Spleen (tissue), 11 donors: ENCODE results near the gene MAPK11. TPM values are rescaled to one million over a fixed set of nuclear protein-coding genes. Genes with fewer than 3 reads are reported as not detected.

Source experiments
- DNase-seq: peaks from one replicate; pipeline ENCODE4 v3.0.0-alpha.2; 2020
- H3K27ac ChIP-seq, 8 donors: fragments of 200-600 bp; sonication (generic) in 7 of 8; 1 replicate in 4 of 8; 2 replicates in 4 of 8; pipeline versions ENCODE4 v1.5.0 to v1.8.0; 2016 to 2021; ENCODE audit warnings: inconsistent platforms in 4 of 8, mild to moderate bottlenecking in 4 of 8, moderate library complexity in 1 of 8
- H3K27me3 ChIP-seq, 7 donors: fragments of 200-600 bp; sonication (generic) in 6 of 7; replicated peaks in 1 of 7; 1 replicate in 4 of 7; 2 replicates in 3 of 7; pipeline versions ENCODE4 v1.5.0 to v1.8.0; 2016 to 2021; ENCODE audit warnings: inconsistent platforms in 3 of 7, mild to moderate bottlenecking in 1 of 7
- H3K36me3 ChIP-seq, 6 donors: fragments of 200-600 bp; sonication (generic) in 5 of 6; 1 replicate in 4 of 6; 2 replicates in 2 of 6; pipeline versions ENCODE4 v1.5.0 to v1.8.0; 2016 to 2021; ENCODE audit warnings: inconsistent platforms in 2 of 6
- H3K4me1 ChIP-seq, 6 donors: fragments of 200-600 bp; sonication (generic) in 5 of 6; 1 replicate in 3 of 6; 2 replicates in 3 of 6; pipeline versions ENCODE4 v1.5.0 to v1.8.0; 2016 to 2021; ENCODE audit warnings: inconsistent platforms in 3 of 6
- H3K4me3 ChIP-seq, 8 donors: fragments of 200-600 bp; sonication (generic) in 7 of 8; 1 replicate in 4 of 8; 2 replicates in 4 of 8; pipeline versions ENCODE4 v1.5.0 to v1.8.0; 2016 to 2021; ENCODE audit warnings: inconsistent platforms in 4 of 8, mild to moderate bottlenecking in 4 of 8, moderate library complexity in 2 of 8
- H3K9me3 ChIP-seq, 8 donors: fragments of 200-600 bp; sonication (generic) in 7 of 8; 1 replicate in 4 of 8; 2 replicates in 4 of 8; pipeline versions ENCODE4 v1.5.0 to v1.8.0; 2016 to 2021; ENCODE audit warnings: inconsistent platforms in 4 of 8
- POLR2A ChIP-seq, 3 donors: fragments of 450-650 bp; IDR thresholded peaks; one replicate each; pipeline ENCODE4 v1.5.1; 2017; ENCODE audit warnings: antibody characterized with exemption in 3 of 3, mild to moderate bottlenecking in 1 of 3
- POLR2AphosphoS5 ChIP-seq, 3 donors: sonication (generic); formaldehyde crosslinking; IDR thresholded peaks; one replicate each; pipeline ENCODE4 v1.5.1; 2017; ENCODE audit warnings: antibody characterized with exemption in 3 of 3
- WGBS, 5 donors: extraction: QIAGEN DNeasy Blood & Tissue Kit in 3 of 5; methylation state at CpG; one replicate each; pipeline versions ENCODE4 v1.1.5 to v1.1.7; 2013 to 2018; 5-methylcytosine and 5-hydroxymethylcytosine counted together
- intact Hi-C: fragments of 100-400 bp; cut with DNase I; formaldehyde crosslinking; loops from one replicate; pipeline ENCODE4 v1.15.0; 2023; ENCODE audit warnings: low total_unique reads
- polyA plus RNA-seq, 3 donors: library from polyadenylated mRNA; stranded (reverse); fragments of 200-250 nt; gene quantifications; one replicate each; pipeline ENCODE4 v1.2.1, GENCODE V29; 2013
- total RNA-seq, 7 donors: library from RNA; depleted of rRNA in 3 of 7; stranded (reverse); fragments of >200 nt in 3 of 7; fragmentation: NEBNext Ultra II Directional in 4 of 7; extraction: Animal tissue kit (Norgen Biotek cat#: 25700) in 4 of 7; gene quantifications; one replicate each; pipeline versions ENCODE4 v1.1.0 to v1.2.1, GENCODE V29; 2016 to 2021
- TF ChIP-seq, protein P1 (sequence below), 11 experiments: fragments of 200-600 bp in 7 of 11; fragments of 450-650 bp in 4 of 11; sonication (generic) in 4 of 11; IDR thresholded peaks in 8 of 11; conservative IDR thresholded peaks in 3 of 11; 1 replicate in 7 of 11; 2 replicates in 4 of 11; pipeline versions ENCODE4 v1.4.0 to v1.8.0; 2016 to 2021; ENCODE audit warnings: antibody characterized with exemption in 11 of 11, inconsistent platforms in 4 of 11, mild to moderate bottlenecking in 1 of 11
- donor health status: healthy with polysubstance abuse.
- donor health status: DM: no; HTN: no; CAD: no; lungs with moderate emphysema.
- donor health status: DM: no; HTN: no; CAD: no.
- donor health status: Bipolar disorder and iron deficiency.
- donor health status: healthy.
- donor health status: DM: no; HTN: no; CAD: no.
- donor health status: DM: yes; HTN: yes; CAD: no.

The MAPK11 gene
- total and polyA plus RNA-seq, 10 donors, result 5.2 to 25.3 (median 11.3) TPM

DNA sequence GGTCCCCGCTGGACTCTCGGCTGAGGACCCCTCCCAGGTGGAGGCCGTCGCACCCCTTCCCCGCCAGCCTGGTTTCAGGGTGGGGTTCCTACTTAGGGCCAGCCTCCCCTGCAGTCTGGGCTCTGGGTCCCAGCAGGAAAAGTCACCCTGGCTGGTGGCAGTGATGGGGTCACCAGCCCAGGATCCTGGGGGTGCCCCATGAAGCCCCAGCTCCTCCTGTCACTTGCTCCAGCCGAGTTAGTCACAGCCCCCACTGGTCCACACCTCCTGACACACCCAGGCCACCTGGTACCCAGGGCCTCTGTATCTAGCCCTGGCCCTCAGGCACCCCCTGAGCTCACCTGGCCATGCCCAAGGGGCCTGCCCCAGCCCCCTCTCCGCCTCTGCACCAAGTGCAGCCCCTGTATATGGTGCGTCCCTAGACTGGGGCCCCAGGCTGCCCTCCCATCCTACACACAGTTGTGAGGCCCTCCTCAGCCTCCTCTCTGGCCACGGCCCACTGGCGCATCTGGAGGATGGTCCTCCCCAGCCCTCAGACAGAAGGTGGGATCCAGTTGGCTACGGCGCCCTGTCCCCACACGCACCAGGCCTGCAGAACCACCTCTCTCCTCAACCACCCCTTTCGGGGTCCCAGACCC is 30.6 kb upstream of the MAPK11 start:
- Histone ChIP-seq H3K9me3 (no peaks in the 10 kb centered on the region), H3K4me3 (peak overlapping the region in 7 of 8 donors; percentile 30 to 91 (median 33)), H3K27ac (peak overlapping the region in 6 of 8 donors; percentile 27 to 96 (median 92)), H3K27me3 (peaks cover 0 to 63% (median 9%) of the 10 kb centered on the region in 7 donors), H3K4me1 (peaks cover 79 to 100% (median 96%) of the 10 kb centered on the region in 6 donors), H3K36me3 (peaks cover 0 to 24% (median 0%) of the 10 kb centered on the region in 6 donors)
- WGBS, 5 donors, result 54 to 78% (median 74%) methylated on average over 9 to 14 of the region's 14 CpGs
- intact Hi-C loops, result no loop called here
- TF ChIP-seq POLR2AphosphoS5 (IDR thresholded peaks at IDR 0.05) (peak in 1 of 3 donors; percentile 9), POLR2A (IDR thresholded peaks at IDR 0.05) (no peak)
- DNase-seq, result no peak

- peak overlapping the region; percentile 27 to 96 (median 81) for H3K27ac ChIP-seq
- TF ChIP-seq POLR2AphosphoS5 (IDR thresholded peaks at IDR 0.05), result peak in 2 of 3 donors; percentile 60 to 74
- TF ChIP-seq, protein P1, sequence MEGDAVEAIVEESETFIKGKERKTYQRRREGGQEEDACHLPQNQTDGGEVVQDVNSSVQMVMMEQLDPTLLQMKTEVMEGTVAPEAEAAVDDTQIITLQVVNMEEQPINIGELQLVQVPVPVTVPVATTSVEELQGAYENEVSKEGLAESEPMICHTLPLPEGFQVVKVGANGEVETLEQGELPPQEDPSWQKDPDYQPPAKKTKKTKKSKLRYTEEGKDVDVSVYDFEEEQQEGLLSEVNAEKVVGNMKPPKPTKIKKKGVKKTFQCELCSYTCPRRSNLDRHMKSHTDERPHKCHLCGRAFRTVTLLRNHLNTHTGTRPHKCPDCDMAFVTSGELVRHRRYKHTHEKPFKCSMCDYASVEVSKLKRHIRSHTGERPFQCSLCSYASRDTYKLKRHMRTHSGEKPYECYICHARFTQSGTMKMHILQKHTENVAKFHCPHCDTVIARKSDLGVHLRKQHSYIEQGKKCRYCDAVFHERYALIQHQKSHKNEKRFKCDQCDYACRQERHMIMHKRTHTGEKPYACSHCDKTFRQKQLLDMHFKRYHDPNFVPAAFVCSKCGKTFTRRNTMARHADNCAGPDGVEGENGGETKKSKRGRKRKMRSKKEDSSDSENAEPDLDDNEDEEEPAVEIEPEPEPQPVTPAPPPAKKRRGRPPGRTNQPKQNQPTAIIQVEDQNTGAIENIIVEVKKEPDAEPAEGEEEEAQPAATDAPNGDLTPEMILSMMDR (IDR thresholded peaks at IDR 0.05 in 8 of 11, conservative IDR thresholded peaks at IDR 0.05 in 3 of 11), result no peak
- intact Hi-C loops, result no loop called here
- H3K27me3 ChIP-seq, result peaks cover 0 to 56% (median 9%) of the 10 kb centered on the region in 7 donors
- H3K4me1 ChIP-seq, result peaks cover 79 to 100% (median 96%) of the 10 kb centered on the region in 6 donors
- DNase-seq, result no peak
- no peaks in the 10 kb centered on the region for H3K9me3 ChIP-seq
- 17 to 36% (median 30%) methylated on average over 11 to 93 of the region's 93 CpGs for WGBS, 5 donors
- H3K36me3 ChIP-seq, result peaks cover 0 to 22% (median 0%) of the 10 kb centered on the region in 6 donors
- peak overlapping the region; percentile 20 to 91 (median 32) for H3K4me3 ChIP-seq
These were observed 29.8 kb upstream of the MAPK11 start for GRCh38 chr22:50299785-50300619.

DNA sequence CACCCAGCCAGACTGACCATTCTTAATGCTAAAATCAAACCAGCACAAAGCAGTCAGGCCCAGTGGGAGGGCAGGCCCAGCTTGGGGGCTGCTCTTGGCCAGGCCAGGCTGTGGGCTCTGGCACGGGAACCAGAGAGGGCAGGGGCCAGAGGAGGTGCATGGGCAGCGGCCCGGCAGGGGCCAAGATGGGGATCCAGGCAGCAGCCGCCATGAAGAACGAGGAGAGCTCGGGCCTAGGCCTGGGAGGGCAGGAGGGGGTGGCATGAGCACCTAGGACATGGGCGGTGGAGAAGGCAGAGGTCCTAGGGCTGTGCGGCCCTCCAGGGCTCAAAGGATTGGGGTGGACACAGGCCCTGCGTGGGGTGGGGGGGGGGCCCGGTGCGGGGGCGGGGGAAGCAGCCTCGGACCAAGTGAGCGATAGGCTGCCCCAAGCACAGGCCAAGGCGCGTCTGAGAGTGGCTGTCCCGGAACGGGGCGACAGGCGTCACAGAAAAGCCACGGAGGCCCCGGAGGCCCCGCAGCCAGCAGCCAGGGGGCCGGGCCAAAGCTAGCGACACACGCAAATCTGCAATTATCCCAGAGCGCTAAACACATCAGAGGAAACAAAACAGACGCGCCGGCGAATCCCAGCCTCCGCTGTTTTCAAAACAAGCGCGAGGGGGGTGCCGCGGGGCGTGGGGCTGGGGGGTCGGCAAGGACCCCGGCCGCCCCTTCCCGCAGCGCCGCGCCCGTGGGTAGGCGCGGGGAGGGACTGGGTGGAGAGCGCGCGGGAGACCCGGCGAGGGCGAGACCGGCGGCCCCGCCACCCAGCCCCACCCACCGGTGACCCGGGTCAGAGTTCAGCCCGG is 29.0 kb upstream of the MAPK11 start:
- Histone ChIP-seq H3K27me3 (peaks cover 0 to 53% (median 9%) of the 10 kb centered on the region in 7 donors), H3K36me3 (peaks cover 0 to 20% (median 0%) of the 10 kb centered on the region in 6 donors), H3K4me3 (peak overlapping the region; percentile 20 to 91 (median 32)), H3K4me1 (peaks cover 77 to 100% (median 96%) of the 10 kb centered on the region in 6 donors), H3K27ac (peak overlapping the region in 7 of 8 donors; percentile 43 to 96 (median 91)), H3K9me3 (no peaks in the 10 kb centered on the region)
- intact Hi-C loops, result no loop called here
- DNase-seq, result no peak
- TF ChIP-seq, protein P1 (IDR thresholded peaks at IDR 0.05 in 8 of 11, conservative IDR thresholded peaks at IDR 0.05 in 3 of 11), result peak in 2 of 11 experiments; percentile 12 to 44
- TF ChIP-seq POLR2AphosphoS5 (IDR thresholded peaks at IDR 0.05), result peak in 2 of 3 donors; percentile 24 to 46
- no peak for TF ChIP-seq POLR2A (IDR thresholded peaks at IDR 0.05)
- 14 to 51% (median 24%) methylated on average over 6 to 59 of the region's 59 CpGs for whole genome bisulfite sequencing, 5 donors

DNA sequence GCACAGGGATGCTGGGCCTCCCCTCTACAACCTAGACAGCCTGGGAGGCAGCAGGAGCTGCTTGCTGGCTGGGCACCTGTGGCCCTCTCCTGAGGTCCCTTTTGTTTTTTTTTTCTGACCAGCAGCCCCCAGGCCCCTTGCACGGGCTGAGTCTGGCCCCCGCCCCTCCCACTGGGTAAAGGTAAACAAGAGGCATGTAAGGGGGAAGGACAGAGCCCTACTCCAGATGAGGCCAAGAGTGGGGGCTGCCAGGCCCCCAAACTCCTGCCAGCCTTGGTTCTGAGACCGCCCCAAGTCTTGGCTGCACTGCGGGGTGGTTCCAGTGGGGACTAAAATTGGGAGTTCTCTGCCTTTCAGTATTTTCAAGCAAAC is 28.1 kb upstream of the MAPK11 start:
- intact Hi-C loops, result no loop called here
- TF ChIP-seq POLR2AphosphoS5 (IDR thresholded peaks at IDR 0.05), result no peak
- TF ChIP-seq, protein P1 (IDR thresholded peaks at IDR 0.05 in 8 of 11, conservative IDR thresholded peaks at IDR 0.05 in 3 of 11), result no peak
- no peak for TF ChIP-seq POLR2A (IDR thresholded peaks at IDR 0.05)
- DNase-seq, result no peak
- H3K36me3 ChIP-seq, result peaks cover 0 to 11% (median 0%) of the 10 kb centered on the region in 6 donors
- peaks cover 0 to 55% (median 9%) of the 10 kb centered on the region in 7 donors for H3K27me3 ChIP-seq
- H3K4me1 ChIP-seq, result peaks cover 76 to 100% (median 96%) of the 10 kb centered on the region in 6 donors
- H3K4me3 ChIP-seq, result peak overlapping the region in 1 of 8 donors; percentile 32
- H3K9me3 ChIP-seq, result no peaks in the 10 kb centered on the region
- WGBS, 5 donors, result 70 to 92% (median 85%) methylated on average over 4 of the region's 4 CpGs
- peak overlapping the region in 7 of 8 donors; percentile 29 to 96 (median 91) for H3K27ac ChIP-seq
